Activated naive CD8-positive, alpha-beta T cell treated with anti-CD3 and anti-CD28 coated beads, Interleukin-2, amount 10 ng/mL, durations not matched to agents 7 days and 5 days (primary cell): ENCODE results near the gene LEMD2. TPM values are rescaled to one million over a fixed set of nuclear protein-coding genes. Genes with fewer than 3 reads are reported as not detected.

Experiments used
- ATAC-seq: fragments of 150-1000 bp; cut with Tn5 transposase; one replicate; pipeline ENCODE4 v1.10.0; 2021; ENCODE audit warnings: low read depth, moderate library complexity
- POLR2A ChIA-PET: fragments of 350-600 bp; sonication (Branson Sonifier 250); formaldehyde crosslinking; loops from one replicate; lab custom pipeline; 2021; ENCODE audit warnings: antibody characterized with exemption; lab: Charles Lee
- DNase-seq: peaks from one replicate; pipeline ENCODE4 v3.0.0; 2021
- H3K27ac Mint-ChIP-seq: one replicate; pipeline ENCODE4 v1.8.0; 2022; ENCODE audit warnings: mild to moderate bottlenecking, mixed read lengths
- H3K27me3 Mint-ChIP-seq: one replicate; pipeline ENCODE4 v1.8.0; 2022; ENCODE audit warnings: mild to moderate bottlenecking, moderate library complexity, mixed read lengths
- H3K36me3 Mint-ChIP-seq: one replicate; pipeline ENCODE4 v1.8.0; 2021; ENCODE audit warnings: mild to moderate bottlenecking, mixed read lengths
- H3K4me1 Mint-ChIP-seq: one replicate; pipeline ENCODE4 v1.8.0; 2021; ENCODE audit warnings: mixed read lengths
- H3K4me3 Mint-ChIP-seq: one replicate; pipeline ENCODE4 v1.8.0; 2022; ENCODE audit warnings: mild to moderate bottlenecking, moderate library complexity, mixed read lengths
- H3K9me3 Mint-ChIP-seq: one replicate; pipeline ENCODE4 v1.8.0; 2021; ENCODE audit warnings: mixed read lengths
- total RNA-seq, 2 experiments: library from RNA; stranded (reverse); gene quantifications; one replicate each; pipeline ENCODE4 v1.2.3, GENCODE V29; 2021

Gene LEMD2
- total RNA-seq, 2 experiments from 2014 or later, result 83.9 to 84.7 TPM

GRCh38 chr6:33749401-33749800, 39.5 kb downstream of the LEMD2 start:
- no peak for DNase-seq
- H3K27ac Mint-ChIP-seq, result peak overlapping the region; percentile 37
- no peaks in the 10 kb centered on the region for H3K9me3 Mint-ChIP-seq
- POLR2A ChIA-PET, result no interaction called here
- no peak for ATAC-seq
- peaks cover 2% of the 10 kb centered on the region for H3K27me3 Mint-ChIP-seq
- no peaks in the 10 kb centered on the region for H3K4me1 Mint-ChIP-seq
- H3K36me3 Mint-ChIP-seq, result no peaks in the 10 kb centered on the region
- no peak overlapping the region for H3K4me3 Mint-ChIP-seq

GRCh38 chr6:33748841-33749240, 40.1 kb downstream of the LEMD2 start:
- H3K4me3 Mint-ChIP-seq, result no peak overlapping the region
- ATAC-seq (no peak), DNase-seq (no peak)
- no peaks in the 10 kb centered on the region for H3K9me3 Mint-ChIP-seq
- peaks cover 7% of the 10 kb centered on the region for H3K27me3 Mint-ChIP-seq
- POLR2A ChIA-PET, result no interaction called here
- H3K27ac Mint-ChIP-seq, result no peak overlapping the region
- no peaks in the 10 kb centered on the region for H3K4me1 Mint-ChIP-seq
- H3K36me3 Mint-ChIP-seq, result no peaks in the 10 kb centered on the region

GRCh38 chr6:33747823-33748222, 41.1 kb downstream of the LEMD2 start:
- H3K4me1 Mint-ChIP-seq, result no peaks in the 10 kb centered on the region
- no peak overlapping the region for H3K4me3 Mint-ChIP-seq

GRCh38 chr6:33746651-33747100, 42.3 kb downstream of the LEMD2 start, which contains the start of gene IP6K3:
Gene IP6K3 (minus strand): TSS chr6:33746905. CDS start chr6:33735476, 11,429 bp downstream.
- peaks cover 19% of the 10 kb centered on the region for H3K27me3 Mint-ChIP-seq
- DNase-seq (no peak), ATAC-seq (no peak)
- H3K27ac Mint-ChIP-seq, result no peak within 1 kb of the TSS
- H3K9me3 Mint-ChIP-seq, result no peaks in the 10 kb centered on the region
- POLR2A ChIA-PET, result interaction anchor here (1.2 kb wide), 1 partner anchor 36 kb away, joined by 5 read pairs; the partner anchor contains the start of gene UQCC2
- no peaks in the 10 kb centered on the region for H3K4me1 Mint-ChIP-seq
- no peaks in the 10 kb centered on the region for H3K36me3 Mint-ChIP-seq
- H3K4me3 Mint-ChIP-seq, result no peak within 1 kb of the TSS

More at GRCh38 chr6:33747823-33748222, 41.1 kb downstream of the LEMD2 start:
- no peaks in the 10 kb centered on the region for H3K36me3 Mint-ChIP-seq
- H3K9me3 Mint-ChIP-seq, result no peaks in the 10 kb centered on the region
- DNase-seq, result no peak
- no peak for ATAC-seq
- no peak overlapping the region for H3K27ac Mint-ChIP-seq
- POLR2A ChIA-PET, result no interaction called here
- peaks cover 16% of the 10 kb centered on the region for H3K27me3 Mint-ChIP-seq

- H3K9me3 Mint-ChIP-seq, result no peaks in the 10 kb centered on the region
- H3K4me1 Mint-ChIP-seq, result no peaks in the 10 kb centered on the region
- no peak for ATAC-seq
- no peak overlapping the region for H3K27ac Mint-ChIP-seq
- no peak overlapping the region for H3K4me3 Mint-ChIP-seq
- H3K27me3 Mint-ChIP-seq, result peaks cover 19% of the 10 kb centered on the region
- POLR2A ChIA-PET, result interaction anchor here (0.6 to 1.2 kb wide), 2 partner anchors 35 to 446 kb away, joined by 5 to 8 read pairs; partner anchors contain the start of gene UQCC2
- no peak for DNase-seq
- no peaks in the 10 kb centered on the region for H3K36me3 Mint-ChIP-seq
Observed at GRCh38 chr6:33746036-33746600, 42.8 kb downstream of the LEMD2 start.

- Mint-ChIP-seq H3K9me3 (no peaks in the 10 kb centered on the region), H3K4me3 (no peak overlapping the region), H3K27me3 (peaks cover 19% of the 10 kb centered on the region), H3K36me3 (no peaks in the 10 kb centered on the region), H3K27ac (no peak overlapping the region), H3K4me1 (no peaks in the 10 kb centered on the region)
- DNase-seq (no peak), ATAC-seq (no peak)
- POLR2A ChIA-PET, result interaction anchor here (0.6 to 1.2 kb wide), 2 partner anchors 35 to 446 kb away, joined by 5 to 8 read pairs; partner anchors contain the start of gene UQCC2
Observed at GRCh38 chr6:33745548-33745947, 43.4 kb downstream of the LEMD2 start.

GRCh38 chr6:33744895-33745546, 43.9 kb downstream of the LEMD2 start:
- Mint-ChIP-seq H3K27ac (no peak overlapping the region), H3K4me1 (no peaks in the 10 kb centered on the region), H3K27me3 (peaks cover 19% of the 10 kb centered on the region), H3K9me3 (no peaks in the 10 kb centered on the region), H3K4me3 (no peak overlapping the region), H3K36me3 (no peaks in the 10 kb centered on the region)
- no peak for ATAC-seq
- DNase-seq, result no peak
- POLR2A ChIA-PET, result no interaction called here

GRCh38 chr6:33744001-33744848, 44.7 kb downstream of the LEMD2 start:
- H3K9me3 Mint-ChIP-seq, result no peaks in the 10 kb centered on the region
- H3K27me3 Mint-ChIP-seq, result peaks cover 19% of the 10 kb centered on the region
- peak; percentile 75 for ATAC-seq
- H3K4me1 Mint-ChIP-seq, result no peaks in the 10 kb centered on the region
- H3K27ac Mint-ChIP-seq, result no peak overlapping the region
- POLR2A ChIA-PET, result no interaction called here
- peak; percentile 75 for DNase-seq
- no peak overlapping the region for H3K4me3 Mint-ChIP-seq
- H3K36me3 Mint-ChIP-seq, result no peaks in the 10 kb centered on the region

GRCh38 chr6:33742837-33743236, 46.1 kb downstream of the LEMD2 start:
- POLR2A ChIA-PET, result no interaction called here
- Mint-ChIP-seq H3K4me3 (no peak overlapping the region), H3K27ac (no peak overlapping the region), H3K27me3 (peaks cover 19% of the 10 kb centered on the region), H3K9me3 (no peaks in the 10 kb centered on the region), H3K36me3 (no peaks in the 10 kb centered on the region), H3K4me1 (no peaks in the 10 kb centered on the region)
- ATAC-seq, result no peak
- DNase-seq, result no peak

- ATAC-seq (no peak), DNase-seq (no peak)
- Mint-ChIP-seq H3K27ac (no peak overlapping the region), H3K9me3 (no peaks in the 10 kb centered on the region), H3K27me3 (peaks cover 19% of the 10 kb centered on the region), H3K4me1 (no peaks in the 10 kb centered on the region), H3K36me3 (no peaks in the 10 kb centered on the region), H3K4me3 (no peak overlapping the region)
- POLR2A ChIA-PET, result no interaction called here
Observed at GRCh38 chr6:33742092-33742491, 46.8 kb downstream of the LEMD2 start.

GRCh38 chr6:33740794-33741193, 48.1 kb downstream of the LEMD2 start:
- H3K36me3 Mint-ChIP-seq, result no peaks in the 10 kb centered on the region
- POLR2A ChIA-PET, result no interaction called here
- H3K9me3 Mint-ChIP-seq, result no peaks in the 10 kb centered on the region
- H3K4me3 Mint-ChIP-seq, result no peak overlapping the region
- H3K27me3 Mint-ChIP-seq, result peaks cover 19% of the 10 kb centered on the region
- H3K4me1 Mint-ChIP-seq, result no peaks in the 10 kb centered on the region
- H3K27ac Mint-ChIP-seq, result no peak overlapping the region
- no peak for DNase-seq
- no peak for ATAC-seq

GRCh38 chr6:33740204-33740608, 48.7 kb downstream of the LEMD2 start:
- ATAC-seq (no peak), DNase-seq (no peak)
- H3K27me3 Mint-ChIP-seq, result peaks cover 17% of the 10 kb centered on the region
- no peaks in the 10 kb centered on the region for H3K4me1 Mint-ChIP-seq
- no peak overlapping the region for H3K4me3 Mint-ChIP-seq
- POLR2A ChIA-PET, result no interaction called here
- H3K9me3 Mint-ChIP-seq, result no peaks in the 10 kb centered on the region
- H3K36me3 Mint-ChIP-seq, result no peaks in the 10 kb centered on the region
- no peak overlapping the region for H3K27ac Mint-ChIP-seq

- POLR2A ChIA-PET, result no interaction called here
- ATAC-seq (no peak), DNase-seq (no peak)
- Mint-ChIP-seq H3K36me3 (no peaks in the 10 kb centered on the region), H3K4me3 (no peak overlapping the region), H3K27me3 (peaks cover 17% of the 10 kb centered on the region), H3K4me1 (no peaks in the 10 kb centered on the region), H3K27ac (no peak overlapping the region), H3K9me3 (no peaks in the 10 kb centered on the region)
Observed at GRCh38 chr6:33739571-33739970, 49.4 kb downstream of the LEMD2 start.
